K562 (cell line): ENCODE measurements around the gene LOXL3. TPM values are rescaled to one million over a fixed set of nuclear protein-coding genes. Genes with fewer than 3 reads are reported as not detected.

Experiments
- ATAC-seq: fragments of 200-7000 bp; cut with Tn5 transposase; 3 replicates; pipeline ENCODE4 v1.9.1; 2020; ENCODE audit warnings: moderate library complexity
- BruUV-seq: library from RNA; stranded (reverse); fragments of 400-500 nt; replicated peaks from 2 replicates; lab custom pipeline; 2021; lab: Mats Ljungman, UMichigan
- CTCF ChIA-PET: fragments of 300-600 bp; formaldehyde crosslinking; extraction: SDS; loops from one replicate; lab custom pipeline; 2021; ENCODE audit warnings: low intra/inter-chr PET ratio; lab: Yijun Ruan, JAX
- POLR2A ChIA-PET: fragments of 300-600, 350-650 bp; sonication (Branson Sonifier 250); formaldehyde crosslinking; extraction: SDS; loops from one replicate; lab custom pipeline; 2021; ENCODE audit warnings: antibody characterized with exemption, inconsistent platforms; lab: Yijun Ruan, JAX
- DNase-seq, 4 experiments: peaks; one replicate each; pipeline versions ENCODE4 v3.0.0 to v3.0.0-alpha.2; 2011 to 2018; ENCODE audit warnings: low spot score in 3 of 4, mixed read lengths in 3 of 4; ENCODE audit errors: extremely low read depth in 1 of 4
- FAIRE-seq: peaks from 2 replicates; lab custom pipeline; 2011; peaks lifted over from hg19 to GRCh38; lab: Jason Lieb, UNC
- H2AFZ ChIP-seq: 2 replicates; pipeline ENCODE4 v1.6.0; 2011; ENCODE audit warnings: low read depth, low read length, control low read depth, inconsistent platforms
- H3K27ac ChIP-seq: fragments of 200-600 bp; 3 replicates; pipeline ENCODE4 v1.8.0; 2011; ENCODE audit warnings: low read depth, mild to moderate bottlenecking, control low read depth, inconsistent platforms, low read length, moderate library complexity, mixed read lengths; ENCODE audit errors: extremely low read depth
- H3K27me3 ChIP-seq, 2 experiments: fragments of 300-600 bp in 1 of 2; 2 replicates in 1 of 2; 3 replicates in 1 of 2; pipeline versions ENCODE4 v1.6.0 to v1.8.0; 2011; ENCODE audit warnings: inconsistent platforms in 2 of 2, low read length in 2 of 2, mild to moderate bottlenecking in 1 of 2, mixed read lengths in 1 of 2, moderate library complexity in 1 of 2; ENCODE audit not compliant: control insufficient read depth in 2 of 2, insufficient read depth in 2 of 2
- H3K36me3 ChIP-seq: fragments of 300-600 bp; 3 replicates; pipeline ENCODE4 v1.8.0; 2011; ENCODE audit warnings: mild to moderate bottlenecking, low read length, inconsistent platforms; ENCODE audit not compliant: control insufficient read depth, insufficient read depth
- H3K4me1 ChIP-seq, 2 experiments: fragments of 200-600 bp in 1 of 2; replicated peaks in 1 of 2; 2 replicates in 1 of 2; 3 replicates in 1 of 2; pipeline versions ENCODE4 v1.5.1 to v1.8.0; 2011; ENCODE audit warnings: inconsistent platforms in 2 of 2, low read length in 2 of 2, mild to moderate bottlenecking in 1 of 2, mixed read lengths in 1 of 2, moderate library complexity in 1 of 2; ENCODE audit not compliant: control insufficient read depth in 2 of 2, insufficient read depth in 2 of 2
- H3K4me2 ChIP-seq: 2 replicates; pipeline ENCODE4 v1.6.1; 2011; ENCODE audit warnings: low read length, control low read depth, inconsistent platforms, mixed read lengths; ENCODE audit not compliant: insufficient read depth
- H3K4me3 ChIP-seq: fragments of 200-600 bp; sonication (generic), shearing (Covaris generic); 2 replicates; pipeline ENCODE4 v1.5.1; 2016; ENCODE audit warnings: control low read depth, inconsistent platforms
- H3K79me2 ChIP-seq: fragments of 200-600 bp; 3 replicates; pipeline ENCODE4 v1.8.0; 2011; ENCODE audit warnings: low read length, inconsistent platforms; ENCODE audit not compliant: control insufficient read depth, insufficient read depth
- H3K9ac ChIP-seq, 2 experiments: 2 replicates each; pipeline versions ENCODE4 v1.6.0 to v1.6.1; 2011; ENCODE audit warnings: low read depth in 2 of 2, low read length in 2 of 2, control low read depth in 1 of 2, inconsistent platforms in 1 of 2, mild to moderate bottlenecking in 1 of 2, mixed read lengths in 1 of 2; ENCODE audit not compliant: insufficient read depth in 1 of 2
- H3K9me1 ChIP-seq: one replicate; pipeline ENCODE4 v1.6.0; 2011; ENCODE audit warnings: inconsistent platforms, mild to moderate bottlenecking, low read length, moderate library complexity; ENCODE audit not compliant: control insufficient read depth, insufficient read depth
- H3K9me3 ChIP-seq: replicated peaks from 2 replicates; pipeline ENCODE4 v1.5.1; 2011; ENCODE audit warnings: low read depth, low read length, inconsistent platforms; ENCODE audit not compliant: control insufficient read depth, insufficient read depth
- H4K20me1 ChIP-seq: replicated peaks from 2 replicates; pipeline ENCODE4 v1.6.1; 2011; ENCODE audit warnings: low read length, inconsistent platforms, mixed read lengths; ENCODE audit not compliant: control insufficient read depth, insufficient read depth
- ARID2 ChIP-seq: fragments of 450-650 bp; IDR thresholded peaks from 2 replicates; pipeline ENCODE4 v1.6.1; 2017; ENCODE audit warnings: antibody characterized with exemption, mild to moderate bottlenecking
- ATF7 ChIP-seq: fragments of 450-650 bp; IDR thresholded peaks from 2 replicates; pipeline ENCODE4 v1.7.1; 2014; ENCODE audit warnings: mild to moderate bottlenecking, moderate library complexity
- ETV6 ChIP-seq, 3 experiments: fragments of 150-350 bp in 1 of 3; sonication (generic) in 1 of 3; formaldehyde crosslinking in 1 of 3; IDR thresholded peaks; 2 replicates each; pipeline versions ENCODE4 v1.6.1 to v1.8.0; 2014 to 2022; ENCODE audit warnings: borderline replicate concordance in 2 of 3, low read depth in 2 of 3, antibody characterized with exemption in 1 of 3, low read length in 1 of 3, mild to moderate bottlenecking in 1 of 3, missing genetic modification reagents in 1 of 3
- RAD21 ChIP-seq, 2 experiments: fragments of 250-450 bp in 1 of 2; fragments of 450-650 bp in 1 of 2; sonication (Bioruptor Pico) in 1 of 2; formaldehyde crosslinking in 1 of 2; IDR thresholded peaks in 1 of 2; conservative IDR thresholded peaks in 1 of 2; 2 replicates each; pipeline versions ENCODE4 v1.4.0 to v1.8.0; 2020 to 2022; ENCODE audit warnings: mild to moderate bottlenecking in 2 of 2, moderate library complexity in 1 of 2
- RBM14 ChIP-seq: fragments of 200-400 bp; formaldehyde crosslinking; IDR thresholded peaks from 2 replicates; pipeline ENCODE4 v1.6.1; 2018; ENCODE audit warnings: low read depth, mild to moderate bottlenecking, low read length, moderate library complexity, borderline replicate concordance; ENCODE audit not compliant: insufficient read depth
- SMC3 ChIP-seq: conservative IDR thresholded peaks from 2 replicates; pipeline ENCODE4 v1.6.1; 2011; ENCODE audit warnings: low read depth, low read length, improper control_type of control experiment; ENCODE audit not compliant: insufficient read depth
- SREBF1 ChIP-seq: fragments of 150-350 bp; IDR thresholded peaks from 2 replicates; pipeline ENCODE4 v1.6.1; 2014; ENCODE audit warnings: antibody characterized with exemption, low read depth, low read length, borderline replicate concordance
- ZNF274 ChIP-seq: IDR thresholded peaks from 2 replicates; pipeline ENCODE4 v1.6.1; 2011; ENCODE audit warnings: low read depth, mild to moderate bottlenecking, low read length, moderate library complexity, borderline replicate concordance
- ZNF57 ChIP-seq: fragments of 450-650 bp; formaldehyde crosslinking; IDR thresholded peaks from 2 replicates; pipeline ENCODE4 v1.4.0; 2020; ENCODE audit warnings: mild to moderate bottlenecking, moderate library complexity
- WGBS: fragments of 100-300 bp; shearing (Covaris generic); methylation state at CpG from one replicate; pipeline ENCODE4 v1.1.6; 2016; ENCODE audit warnings: low coverage, mixed read lengths; ENCODE audit not compliant: insufficient coverage; ENCODE audit errors: missing lambda C conversion rate; 5-methylcytosine and 5-hydroxymethylcytosine counted together
- in situ Hi-C: fragments of 300-500 bp; cut with MboI; formaldehyde crosslinking; loops from 4 replicates; pipeline ENCODE4 v1.15.0; 2018; ENCODE audit warnings: inconsistent platforms, mixed read lengths
- intact Hi-C: fragments of 100-400 bp; cut with micrococcal nuclease; formaldehyde crosslinking; loops from 2 replicates; pipeline ENCODE4 v1.14.2; 2022
- polyA plus RNA-seq, 8 experiments: library from polyadenylated mRNA; depleted of rRNA in 4 of 8; stranded (reverse) in 5 of 8; unstranded in 3 of 8; fragments of >200 nt; fragmentation: Nextera tagmentation in 2 of 8; fragmentation: Illumina TruSeq in 1 of 8; extraction: Ambion mirVana in 2 of 8; extraction: Trizol in 1 of 8; gene quantifications; 2 replicates each; pipeline versions ENCODE4 v1.2.1 to v1.2.3, GENCODE V29; 2011 to 2014; ENCODE audit warnings: inconsistent platforms in 1 of 8, missing spikeins in 1 of 8
- total RNA-seq, 7 experiments: library from RNA; depleted of rRNA in 6 of 7; stranded (reverse); fragments of >200 nt in 6 of 7; fragmentation: Illumina TruSeq in 2 of 7; extraction: Trizol in 2 of 7; gene quantifications; 2 replicates each; pipeline versions ENCODE4 v1.2.1 to v1.2.3, GENCODE V29; 2011 to 2021; ENCODE audit warnings: low replicate concordance in 1 of 7
- TF ChIP-seq, protein P1 (sequence below): sonication (generic); formaldehyde crosslinking; IDR thresholded peaks from 2 replicates; pipeline ENCODE4 v1.8.0; 2022; ENCODE audit warnings: missing genetic modification reagents, mild to moderate bottlenecking, borderline replicate concordance
- TF ChIP-seq, protein P2 (sequence below), 3 experiments: IDR thresholded peaks in 2 of 3; conservative IDR thresholded peaks in 1 of 3; 2 replicates each; pipeline ENCODE4 v1.5.1; 2011 to 2012; ENCODE audit warnings: low read length in 3 of 3, mild to moderate bottlenecking in 3 of 3, control low read depth in 2 of 3, improper control_type of control experiment in 1 of 3, inconsistent platforms in 1 of 3, low read depth in 1 of 3, mixed read lengths in 1 of 3, moderate library complexity in 1 of 3; ENCODE audit not compliant: insufficient read depth in 2 of 3
- TF ChIP-seq, protein P3 (sequence below), 3 experiments: fragments of 200-800 bp in 1 of 3; sonication (Bioruptor generic) in 1 of 3; sonication (generic) in 1 of 3; formaldehyde crosslinking in 1 of 3; IDR thresholded peaks; 2 replicates each; pipeline versions ENCODE4 v1.6.1 to v1.8.0; 2016 to 2022; ENCODE audit warnings: mild to moderate bottlenecking in 2 of 3, missing compliant biosample characterization in 2 of 3, missing genetic modification characterization in 2 of 3, missing genetic modification reagents in 1 of 3

LOXL3 gene
- total and polyA plus RNA-seq, 9 of the 15 experiments (the other 6 are each of a cell fraction or from before 2014, with no cell fraction given): 0.22 to 0.99 (median 0.31) TPM

DNA sequence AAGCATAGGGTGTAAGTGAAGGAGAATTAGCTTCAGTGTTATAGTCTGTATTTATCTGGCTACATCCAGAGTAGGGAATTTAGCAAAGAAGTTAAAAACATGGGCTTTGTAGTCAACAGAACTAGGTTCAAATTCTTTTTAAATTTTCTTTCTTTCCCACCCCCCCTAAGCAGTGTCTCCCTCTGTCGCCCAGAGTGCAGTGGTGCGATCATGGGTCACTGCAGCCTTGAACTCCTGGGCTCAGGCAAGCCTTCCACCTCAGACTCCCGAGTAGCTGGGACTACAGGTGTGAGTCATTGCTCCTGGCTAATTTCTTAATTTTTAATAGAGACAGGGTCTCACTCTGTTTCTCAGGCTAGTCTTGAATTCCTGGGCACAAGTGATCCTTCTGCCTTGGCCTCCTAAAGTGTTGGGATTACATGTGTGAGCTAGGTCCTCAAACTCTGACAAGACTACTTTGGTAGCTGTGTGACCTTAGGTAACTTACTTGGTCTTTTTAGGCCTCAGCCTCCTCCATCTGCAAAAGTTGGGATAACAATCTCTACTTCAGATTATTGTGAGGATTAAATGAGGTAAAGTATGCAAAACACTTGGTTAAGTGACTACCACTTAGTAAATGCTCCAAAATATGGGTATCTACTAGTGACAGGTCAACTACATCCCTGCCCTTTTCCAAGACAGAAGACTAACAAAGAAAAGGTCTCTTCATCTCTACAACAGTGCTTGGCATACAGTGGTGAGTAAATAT is 18.6 kb upstream of the LOXL3 start:
- no peaks in the 10 kb centered on the region for H3K27me3 ChIP-seq
- in situ Hi-C loops: loop anchor here (5.0 kb wide), 1 partner anchor 85 kb away; no protein-coding TSS in a partner anchor
- FAIRE-seq: no peak
- no peaks in the 10 kb centered on the region for H3K9me1 ChIP-seq
- H3K4me2 ChIP-seq: no peak overlapping the region
- CTCF ChIA-PET: no interaction called here
- intact Hi-C loops: loop anchor here (5.0 kb wide), 1 partner anchor 70 kb away; no protein-coding TSS in a partner anchor
- 33% methylated on average over 3 of the region's 3 CpGs for WGBS
- peak; percentile 76 for ATAC-seq
- H4K20me1 ChIP-seq: no peaks in the 10 kb centered on the region
- no peak overlapping the region for H3K9ac ChIP-seq
- H3K4me1 ChIP-seq: peaks cover 0 to 38% of the 10 kb centered on the region in 2 experiments; a peak in 4 of 5 replicates
- POLR2A ChIA-PET: interaction anchor here (0.6 to 1.0 kb wide), 3 partner anchors 11 to 68 kb away, joined by 3 to 5 read pairs (median 4); partner anchors contain the start of genes AUP1 and HTRA2
- TF ChIP-seq SREBF1: no peak
- TF ChIP-seq ZNF57 (CRISPR knock-in tag): no peak
- TF ChIP-seq SMC3: peak; percentile 42; the same call in 1 of the 2 replicates
- TF ChIP-seq, protein P1, sequence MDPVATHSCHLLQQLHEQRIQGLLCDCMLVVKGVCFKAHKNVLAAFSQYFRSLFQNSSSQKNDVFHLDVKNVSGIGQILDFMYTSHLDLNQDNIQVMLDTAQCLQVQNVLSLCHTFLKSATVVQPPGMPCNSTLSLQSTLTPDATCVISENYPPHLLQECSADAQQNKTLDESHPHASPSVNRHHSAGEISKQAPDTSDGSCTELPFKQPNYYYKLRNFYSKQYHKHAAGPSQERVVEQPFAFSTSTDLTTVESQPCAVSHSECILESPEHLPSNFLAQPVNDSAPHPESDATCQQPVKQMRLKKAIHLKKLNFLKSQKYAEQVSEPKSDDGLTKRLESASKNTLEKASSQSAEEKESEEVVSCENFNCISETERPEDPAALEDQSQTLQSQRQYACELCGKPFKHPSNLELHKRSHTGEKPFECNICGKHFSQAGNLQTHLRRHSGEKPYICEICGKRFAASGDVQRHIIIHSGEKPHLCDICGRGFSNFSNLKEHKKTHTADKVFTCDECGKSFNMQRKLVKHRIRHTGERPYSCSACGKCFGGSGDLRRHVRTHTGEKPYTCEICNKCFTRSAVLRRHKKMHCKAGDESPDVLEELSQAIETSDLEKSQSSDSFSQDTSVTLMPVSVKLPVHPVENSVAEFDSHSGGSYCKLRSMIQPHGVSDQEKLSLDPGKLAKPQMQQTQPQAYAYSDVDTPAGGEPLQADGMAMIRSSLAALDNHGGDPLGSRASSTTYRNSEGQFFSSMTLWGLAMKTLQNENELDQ (CRISPR knock-in tag): no peak
- TF ChIP-seq, protein P2, sequence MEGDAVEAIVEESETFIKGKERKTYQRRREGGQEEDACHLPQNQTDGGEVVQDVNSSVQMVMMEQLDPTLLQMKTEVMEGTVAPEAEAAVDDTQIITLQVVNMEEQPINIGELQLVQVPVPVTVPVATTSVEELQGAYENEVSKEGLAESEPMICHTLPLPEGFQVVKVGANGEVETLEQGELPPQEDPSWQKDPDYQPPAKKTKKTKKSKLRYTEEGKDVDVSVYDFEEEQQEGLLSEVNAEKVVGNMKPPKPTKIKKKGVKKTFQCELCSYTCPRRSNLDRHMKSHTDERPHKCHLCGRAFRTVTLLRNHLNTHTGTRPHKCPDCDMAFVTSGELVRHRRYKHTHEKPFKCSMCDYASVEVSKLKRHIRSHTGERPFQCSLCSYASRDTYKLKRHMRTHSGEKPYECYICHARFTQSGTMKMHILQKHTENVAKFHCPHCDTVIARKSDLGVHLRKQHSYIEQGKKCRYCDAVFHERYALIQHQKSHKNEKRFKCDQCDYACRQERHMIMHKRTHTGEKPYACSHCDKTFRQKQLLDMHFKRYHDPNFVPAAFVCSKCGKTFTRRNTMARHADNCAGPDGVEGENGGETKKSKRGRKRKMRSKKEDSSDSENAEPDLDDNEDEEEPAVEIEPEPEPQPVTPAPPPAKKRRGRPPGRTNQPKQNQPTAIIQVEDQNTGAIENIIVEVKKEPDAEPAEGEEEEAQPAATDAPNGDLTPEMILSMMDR (IDR thresholded peaks at IDR 0.05 in 2 of 3, conservative IDR thresholded peaks at IDR 0.05 in 1 of 3; ENCODE audit: insufficient read depth in 2 of 3, low read depth in 1 of 3, low read length in 3 of 3): peak; percentile 49 to 67 (median 58)
- no peak for TF ChIP-seq ATF7
- TF ChIP-seq RAD21 (CRISPR knock-in tag; conservative IDR thresholded peaks at IDR 0.05 in 1 of 2, IDR thresholded peaks at IDR 0.05 in 1 of 2): peak in 1 of 2 experiments; percentile 28; a peak in 1 of 4 replicates
- TF ChIP-seq, protein P3, sequence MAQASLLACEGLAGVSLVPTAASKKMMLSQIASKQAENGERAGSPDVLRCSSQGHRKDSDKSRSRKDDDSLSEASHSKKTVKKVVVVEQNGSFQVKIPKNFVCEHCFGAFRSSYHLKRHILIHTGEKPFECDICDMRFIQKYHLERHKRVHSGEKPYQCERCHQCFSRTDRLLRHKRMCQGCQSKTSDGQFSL (CRISPR knock-in tag; IDR thresholded peaks at IDR 0.05): peak; percentile 68; the same call in 1 of the 2 replicates
- TF ChIP-seq, protein P3 (tag; IDR thresholded peaks at IDR 0.05): peak in 1 of 2 experiments; percentile 80; a peak in 2 of 4 replicates
- TF ChIP-seq ETV6 (IDR thresholded peaks at IDR 0.05; ENCODE audit: borderline replicate concordance in 1 of 2, low read depth in 2 of 2, low read length in 1 of 2): no peak
- no peak for TF ChIP-seq ETV6 (CRISPR knock-in tag; IDR thresholded peaks at IDR 0.05; ENCODE audit: borderline replicate concordance)
- TF ChIP-seq ARID2: no peak
- no peak for TF ChIP-seq ZNF274
- TF ChIP-seq RBM14: no peak
- BruUV-seq: no TSS peak
- H3K4me3 ChIP-seq: no peak overlapping the region
- peak overlapping the region; percentile 72 for H2AFZ ChIP-seq
- DNase-seq: peak in 1 of 4 experiments; percentile 45
- no peaks in the 10 kb centered on the region for H3K36me3 ChIP-seq
- H3K27ac ChIP-seq: no peak overlapping the region
- H3K9me3 ChIP-seq: no peaks in the 10 kb centered on the region
- H3K79me2 ChIP-seq: no peaks in the 10 kb centered on the region
